Hepatocyte (in vitro differentiated cells): Measurements from ENCODE around the gene BCAS3.

ENCODE experiments used
- EZH2 ChIP-seq: fragments of 200-600 bp; sonication (generic); IDR thresholded peaks from 2 replicates; pipeline ENCODE4 v1.6.1; 2016; ENCODE audit warnings: antibody characterized with exemption, mild to moderate bottlenecking, borderline replicate concordance
- EZH2phosphoT487 ChIP-seq: fragments of 200-600 bp; sonication (generic); IDR thresholded peaks from one replicate; pipeline ENCODE4 v1.6.1; 2018; ENCODE audit warnings: antibody characterized with exemption, mild to moderate bottlenecking, low read depth, moderate library complexity; ENCODE audit not compliant: unreplicated experiment, severe bottlenecking
- TF ChIP-seq, protein P1 (sequence below): fragments of 200-600 bp; sonication (generic); IDR thresholded peaks from 2 replicates; pipeline ENCODE4 v1.5.1; 2016; ENCODE audit warnings: antibody characterized with exemption, mild to moderate bottlenecking; ENCODE audit not compliant: poor library complexity

DNA sequence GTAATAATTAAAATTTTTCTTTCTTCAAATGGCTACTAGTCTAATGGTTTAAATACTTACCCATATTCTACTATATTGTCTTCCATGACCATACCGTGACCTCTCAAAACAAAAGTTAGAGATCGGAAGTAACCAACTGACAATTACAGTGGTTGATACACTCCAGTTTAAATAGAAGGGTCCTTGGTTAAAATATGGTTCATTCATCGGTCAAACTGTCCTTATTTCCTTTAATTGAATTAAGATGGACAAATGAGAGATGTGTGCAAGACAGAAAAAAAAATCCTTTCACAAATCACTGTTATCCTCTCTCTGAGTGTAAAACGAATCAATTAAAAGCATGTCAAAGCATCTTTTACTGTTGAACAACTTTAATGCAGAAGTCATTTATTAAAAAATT lies 507.7 kb downstream of the BCAS3 start:
- TF ChIP-seq, protein P1, sequence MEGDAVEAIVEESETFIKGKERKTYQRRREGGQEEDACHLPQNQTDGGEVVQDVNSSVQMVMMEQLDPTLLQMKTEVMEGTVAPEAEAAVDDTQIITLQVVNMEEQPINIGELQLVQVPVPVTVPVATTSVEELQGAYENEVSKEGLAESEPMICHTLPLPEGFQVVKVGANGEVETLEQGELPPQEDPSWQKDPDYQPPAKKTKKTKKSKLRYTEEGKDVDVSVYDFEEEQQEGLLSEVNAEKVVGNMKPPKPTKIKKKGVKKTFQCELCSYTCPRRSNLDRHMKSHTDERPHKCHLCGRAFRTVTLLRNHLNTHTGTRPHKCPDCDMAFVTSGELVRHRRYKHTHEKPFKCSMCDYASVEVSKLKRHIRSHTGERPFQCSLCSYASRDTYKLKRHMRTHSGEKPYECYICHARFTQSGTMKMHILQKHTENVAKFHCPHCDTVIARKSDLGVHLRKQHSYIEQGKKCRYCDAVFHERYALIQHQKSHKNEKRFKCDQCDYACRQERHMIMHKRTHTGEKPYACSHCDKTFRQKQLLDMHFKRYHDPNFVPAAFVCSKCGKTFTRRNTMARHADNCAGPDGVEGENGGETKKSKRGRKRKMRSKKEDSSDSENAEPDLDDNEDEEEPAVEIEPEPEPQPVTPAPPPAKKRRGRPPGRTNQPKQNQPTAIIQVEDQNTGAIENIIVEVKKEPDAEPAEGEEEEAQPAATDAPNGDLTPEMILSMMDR, result no peak
- TF ChIP-seq EZH2, result no peak
- TF ChIP-seq EZH2phosphoT487, result no peak
